NCI-H524 (cell line): ENCODE data around the gene SALL4.
A peak's percentile ranks its signal among the peaks of the same experiment; 100 is the strongest.
"Not testable (repeated sequence)": the region's sequence is repeated elsewhere in the genome, so short reads cannot be mapped to it uniquely, and the experiment has no call there.

Experiments
- DNase-seq, 2 experiments: peaks; one replicate each; lab custom pipeline; 2025; lab: John Stamatoyannopoulos, UW

The SALL4 gene

GRCh38 chr20:51802170-51802751 is at the start of gene SALL4:
TSS of gene SALL4 (minus strand) at chr20:51802521. CDS start at chr20:51802408, 113 bp downstream.
- DNase-seq, result peak; percentile 84 to 90

- no peak for DNase-seq
These were observed 46.0 kb upstream of the SALL4 start for GRCh38 chr20:51848346-51848745.

GRCh38 chr20:51840865-51841264 is 38.5 kb upstream of the SALL4 start:
- no peak for DNase-seq

GRCh38 chr20:51837876-51838420 is 35.6 kb upstream of the SALL4 start:
- no peak for DNase-seq

GRCh38 chr20:51837436-51837835 is 35.1 kb upstream of the SALL4 start:
- DNase-seq, result no peak

- DNase-seq, result no peak
These were observed 31.0 kb upstream of the SALL4 start for GRCh38 chr20:51833326-51833725.

- DNase-seq, result no peak
These were observed 30.0 kb upstream of the SALL4 start for GRCh38 chr20:51832276-51832675.

- no peak for DNase-seq
These were observed 29.5 kb upstream of the SALL4 start for GRCh38 chr20:51831866-51832265.

- no peak for DNase-seq
These were observed 28.2 kb upstream of the SALL4 start for GRCh38 chr20:51830538-51830937.

GRCh38 chr20:51828762-51829161 is 26.4 kb upstream of the SALL4 start:
- no peak for DNase-seq

GRCh38 chr20:51826372-51826771 is 24.1 kb upstream of the SALL4 start:
- no peak for DNase-seq

GRCh38 chr20:51818479-51819008 is 16.2 kb upstream of the SALL4 start:
- no peak for DNase-seq

- DNase-seq, result not testable (repeated sequence)
These were observed 14.5 kb upstream of the SALL4 start for GRCh38 chr20:51816856-51817255.

- DNase-seq, result no peak
These were observed 13.2 kb upstream of the SALL4 start for GRCh38 chr20:51815383-51816076.

- DNase-seq, result no peak
These were observed 10.5 kb upstream of the SALL4 start for GRCh38 chr20:51812861-51813260.

- DNase-seq, result no peak
These were observed 9.3 kb upstream of the SALL4 start for GRCh38 chr20:51811514-51812128.

GRCh38 chr20:51811042-51811355 is 8.7 kb upstream of the SALL4 start:
- no peak for DNase-seq

GRCh38 chr20:51810155-51811041 is 8.1 kb upstream of the SALL4 start:
- no peak for DNase-seq

GRCh38 chr20:51807720-51808250 is 5.5 kb upstream of the SALL4 start:
- no peak for DNase-seq

- DNase-seq, result no peak
These were observed 2.4 kb upstream of the SALL4 start for GRCh38 chr20:51804754-51805153.

GRCh38 chr20:51803148-51803854 is 980 bp upstream of the SALL4 start:
- no peak for DNase-seq
